Measurements from ENCODE around the gene POLR1B. TPM values are rescaled to one million over a fixed set of nuclear protein-coding genes. Genes with fewer than 3 reads are reported as not detected.

Gene POLR1B
- total RNA-seq, 1 donor from 2014 or later, result 12.1 TPM

DNA sequence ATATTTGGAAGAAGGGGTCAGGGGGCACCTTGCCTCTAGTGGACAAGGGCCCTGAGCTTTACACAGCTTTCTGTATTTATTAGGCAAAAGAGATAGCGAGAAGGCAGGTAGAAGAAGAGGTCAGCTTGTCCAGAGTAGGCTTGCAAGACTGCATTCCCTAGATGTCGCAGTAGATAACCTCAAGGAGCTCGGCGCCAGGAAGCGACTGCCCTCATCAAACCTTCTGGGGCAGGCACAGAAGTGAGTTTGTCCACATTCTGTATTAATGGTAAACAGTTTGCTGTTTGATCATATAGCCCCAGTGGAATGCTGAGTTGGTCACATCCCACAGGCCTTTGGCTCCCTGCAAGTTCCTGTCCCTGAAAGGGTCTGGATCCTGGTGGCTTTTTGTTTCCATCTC lies 49.1 kb downstream of the POLR1B start:
- Mint-ChIP-seq H3K4me3 (ENCODE audit: unreplicated experiment) (no peak overlapping the region), H3K27me3 (ENCODE audit: low read depth) (no peaks in the 10 kb centered on the region), H3K9me3 (ENCODE audit: low read depth) (no peaks in the 10 kb centered on the region), H3K36me3 (ENCODE audit: low read depth) (peaks cover 8% of the 10 kb centered on the region), H3K27ac (ENCODE audit: unreplicated experiment) (no peak overlapping the region), H3K4me1 (ENCODE audit: low read depth) (peaks cover 7% of the 10 kb centered on the region)
- no peak for DNase-seq (ENCODE audit: low spot score)
- TF ChIP-seq, protein P1, sequence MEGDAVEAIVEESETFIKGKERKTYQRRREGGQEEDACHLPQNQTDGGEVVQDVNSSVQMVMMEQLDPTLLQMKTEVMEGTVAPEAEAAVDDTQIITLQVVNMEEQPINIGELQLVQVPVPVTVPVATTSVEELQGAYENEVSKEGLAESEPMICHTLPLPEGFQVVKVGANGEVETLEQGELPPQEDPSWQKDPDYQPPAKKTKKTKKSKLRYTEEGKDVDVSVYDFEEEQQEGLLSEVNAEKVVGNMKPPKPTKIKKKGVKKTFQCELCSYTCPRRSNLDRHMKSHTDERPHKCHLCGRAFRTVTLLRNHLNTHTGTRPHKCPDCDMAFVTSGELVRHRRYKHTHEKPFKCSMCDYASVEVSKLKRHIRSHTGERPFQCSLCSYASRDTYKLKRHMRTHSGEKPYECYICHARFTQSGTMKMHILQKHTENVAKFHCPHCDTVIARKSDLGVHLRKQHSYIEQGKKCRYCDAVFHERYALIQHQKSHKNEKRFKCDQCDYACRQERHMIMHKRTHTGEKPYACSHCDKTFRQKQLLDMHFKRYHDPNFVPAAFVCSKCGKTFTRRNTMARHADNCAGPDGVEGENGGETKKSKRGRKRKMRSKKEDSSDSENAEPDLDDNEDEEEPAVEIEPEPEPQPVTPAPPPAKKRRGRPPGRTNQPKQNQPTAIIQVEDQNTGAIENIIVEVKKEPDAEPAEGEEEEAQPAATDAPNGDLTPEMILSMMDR (IDR thresholded peaks at IDR 0.05), result no peak

DNA sequence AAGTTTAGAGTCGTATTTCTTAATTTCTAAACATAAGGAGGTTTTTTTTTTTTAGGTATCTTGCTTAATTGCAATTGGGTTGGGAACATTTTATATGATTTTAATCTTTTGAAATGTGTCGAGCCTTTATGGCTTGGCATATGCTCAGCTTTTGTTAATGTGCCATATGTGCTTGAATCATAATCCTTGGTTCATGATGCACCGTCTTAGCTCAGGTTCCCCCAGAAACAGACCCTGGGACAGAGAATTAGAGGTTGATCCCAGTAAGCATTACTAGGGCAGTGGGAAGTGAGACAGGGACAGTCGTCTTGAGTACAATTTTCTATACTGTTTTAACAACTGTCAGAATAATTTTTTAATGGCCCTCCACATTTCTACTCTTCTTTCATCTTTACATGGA lies 51.5 kb downstream of the POLR1B start:
- TF ChIP-seq, protein P1 (IDR thresholded peaks at IDR 0.05), result no peak
- no peaks in the 10 kb centered on the region for H3K27me3 Mint-ChIP-seq (ENCODE audit: low read depth)
- no peak for DNase-seq (ENCODE audit: low spot score)
- H3K4me3 Mint-ChIP-seq (ENCODE audit: unreplicated experiment), result no peak overlapping the region
- peaks cover 2% of the 10 kb centered on the region for H3K36me3 Mint-ChIP-seq (ENCODE audit: low read depth)
- H3K4me1 Mint-ChIP-seq (ENCODE audit: low read depth), result no peaks in the 10 kb centered on the region
- no peaks in the 10 kb centered on the region for H3K9me3 Mint-ChIP-seq (ENCODE audit: low read depth)
- no peak overlapping the region for H3K27ac Mint-ChIP-seq (ENCODE audit: unreplicated experiment)

DNA sequence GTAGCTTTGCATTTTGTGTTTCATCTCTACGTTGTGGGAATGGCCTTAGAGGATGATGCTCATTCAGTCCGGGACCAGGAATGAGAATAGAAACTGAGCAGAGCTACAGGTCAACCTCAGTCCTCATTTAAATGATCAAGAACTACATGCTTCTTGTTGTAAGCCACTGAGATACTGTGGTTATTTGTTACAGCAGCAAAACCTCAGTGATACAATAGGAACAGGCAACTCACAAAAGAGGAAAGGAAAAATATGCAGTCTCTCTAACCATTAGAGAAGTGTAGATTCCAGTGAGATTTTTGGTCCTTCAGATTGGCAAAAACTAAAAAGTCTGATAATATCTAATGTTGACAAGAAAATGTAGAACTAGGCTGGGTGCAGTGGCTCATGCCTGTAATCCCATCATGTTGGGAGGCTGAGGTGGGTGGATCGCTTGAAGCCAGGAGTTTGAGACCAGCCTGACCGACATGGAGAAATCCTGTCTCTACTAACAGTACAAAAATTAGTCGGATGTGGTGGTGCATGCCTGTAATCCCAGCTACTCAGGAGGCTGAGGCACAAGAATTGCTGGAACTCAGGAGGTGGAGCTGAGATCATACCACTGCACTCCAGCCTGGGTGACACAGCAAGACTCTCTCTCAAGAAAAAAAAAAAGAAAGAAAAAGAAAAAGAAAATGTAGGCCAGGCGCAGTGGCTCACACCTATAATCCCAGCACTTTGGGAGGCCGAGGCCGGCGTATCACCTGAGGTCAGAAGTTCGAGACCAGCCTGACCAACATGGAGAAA lies 55.5 kb downstream of the POLR1B start:
- TF ChIP-seq, protein P1 (IDR thresholded peaks at IDR 0.05), result no peak
- no peak for DNase-seq (ENCODE audit: low spot score)
- Mint-ChIP-seq H3K4me1 (ENCODE audit: low read depth) (peaks cover 17% of the 10 kb centered on the region), H3K27ac (ENCODE audit: unreplicated experiment) (no peak overlapping the region), H3K4me3 (ENCODE audit: unreplicated experiment) (no peak overlapping the region), H3K27me3 (ENCODE audit: low read depth) (no peaks in the 10 kb centered on the region), H3K9me3 (ENCODE audit: low read depth) (no peaks in the 10 kb centered on the region), H3K36me3 (ENCODE audit: low read depth) (no peaks in the 10 kb centered on the region)

DNA sequence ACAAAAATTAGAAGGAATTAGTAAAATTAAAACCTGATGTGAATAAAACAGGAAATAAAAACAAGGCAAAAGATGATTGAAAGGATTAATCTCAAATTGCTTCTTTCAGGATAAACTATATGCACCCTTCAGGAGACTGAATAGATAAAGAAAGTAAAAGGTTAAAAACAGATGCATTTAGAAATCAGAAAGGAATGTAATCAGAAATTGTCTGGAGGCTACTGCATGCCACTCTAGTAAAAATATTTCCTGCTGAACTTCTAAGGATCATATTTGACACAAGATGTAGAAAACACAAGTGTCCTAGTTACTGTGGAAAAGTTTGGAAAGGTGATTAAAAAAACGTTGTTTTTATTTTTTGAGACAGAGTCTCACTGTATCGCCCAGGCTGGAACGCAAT lies 58.4 kb downstream of the POLR1B start:
- peak overlapping the region; percentile 57 for H3K27ac Mint-ChIP-seq (ENCODE audit: unreplicated experiment)
- TF ChIP-seq, protein P1 (IDR thresholded peaks at IDR 0.05), result no peak
- no peak overlapping the region for H3K4me3 Mint-ChIP-seq (ENCODE audit: unreplicated experiment)
- no peak for DNase-seq (ENCODE audit: low spot score)
- H3K27me3 Mint-ChIP-seq (ENCODE audit: low read depth), result no peaks in the 10 kb centered on the region
- peaks cover 17% of the 10 kb centered on the region for H3K4me1 Mint-ChIP-seq (ENCODE audit: low read depth)
- no peaks in the 10 kb centered on the region for H3K36me3 Mint-ChIP-seq (ENCODE audit: low read depth)
- H3K9me3 Mint-ChIP-seq (ENCODE audit: low read depth), result no peaks in the 10 kb centered on the region

DNA sequence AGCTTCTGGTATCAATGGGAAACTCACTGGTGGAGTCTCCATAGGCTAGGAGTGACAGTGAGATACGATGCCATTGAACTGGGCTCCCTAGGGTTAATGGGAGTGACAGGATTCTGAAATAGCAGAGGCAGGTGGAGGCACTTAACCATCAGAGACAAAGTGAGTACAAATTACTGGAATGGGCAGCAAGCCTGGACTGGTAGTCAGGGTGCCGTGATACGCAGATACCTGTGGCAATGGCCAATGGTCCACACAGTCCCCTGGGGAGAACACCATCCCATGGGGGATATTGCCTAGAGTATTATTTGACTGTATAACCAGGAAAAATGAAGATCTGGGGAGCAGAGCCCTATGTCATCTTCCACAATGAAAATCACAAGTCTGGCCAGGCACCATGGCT lies 59.5 kb downstream of the POLR1B start:
- no peaks in the 10 kb centered on the region for H3K27me3 Mint-ChIP-seq (ENCODE audit: low read depth)
- TF ChIP-seq, protein P1 (IDR thresholded peaks at IDR 0.05), result no peak
- H3K36me3 Mint-ChIP-seq (ENCODE audit: low read depth), result no peaks in the 10 kb centered on the region
- H3K4me3 Mint-ChIP-seq (ENCODE audit: unreplicated experiment), result no peak overlapping the region
- peak; percentile 19 for DNase-seq (ENCODE audit: low spot score)
- H3K27ac Mint-ChIP-seq (ENCODE audit: unreplicated experiment), result no peak overlapping the region
- no peaks in the 10 kb centered on the region for H3K9me3 Mint-ChIP-seq (ENCODE audit: low read depth)
- H3K4me1 Mint-ChIP-seq (ENCODE audit: low read depth), result peaks cover 17% of the 10 kb centered on the region

All from chondrocyte (in vitro differentiated cells).